Measurements from ENCODE around the gene CMTM8.

GRCh38 chr3:32195995-32196540, 42.4 kb upstream of the CMTM8 start:
- TF ChIP-seq CTCF (IDR thresholded peaks at IDR 0.05) (no peak), POLR2A (IDR thresholded peaks at IDR 0.05) (no peak)
